Measurements from ENCODE around the gene CORO7.

Gene CORO7

GRCh38 chr16:4321286-4322120 is 94.9 kb downstream of the CORO7 start:
- no peak for TF ChIP-seq CTCF (IDR thresholded peaks at IDR 0.05; ENCODE audit: low read depth, low read length)
- DNase-seq (ENCODE audit: extremely low read depth, low read depth) = no peak

GRCh38 chr16:4320571-4321137 is 95.7 kb downstream of the CORO7 start:
- DNase-seq (ENCODE audit: extremely low read depth, low read depth) = no peak
- no peak for TF ChIP-seq CTCF (IDR thresholded peaks at IDR 0.05; ENCODE audit: low read depth, low read length)

GRCh38 chr16:4319454-4320421 is 96.7 kb downstream of the CORO7 start:
- no peak for DNase-seq (ENCODE audit: extremely low read depth, low read depth)
- TF ChIP-seq CTCF (IDR thresholded peaks at IDR 0.05; ENCODE audit: low read depth, low read length) = no peak

GRCh38 chr16:4318967-4319366 is 97.4 kb downstream of the CORO7 start:
- no peak for TF ChIP-seq CTCF (IDR thresholded peaks at IDR 0.05; ENCODE audit: low read depth, low read length)

GRCh38 chr16:4318451-4318910 is 97.9 kb downstream of the CORO7 start:
- no peak for DNase-seq (ENCODE audit: extremely low read depth, low read depth)

More at GRCh38 chr16:4318967-4319366, 97.4 kb downstream of the CORO7 start:
- no peak for DNase-seq (ENCODE audit: extremely low read depth, low read depth)

More at GRCh38 chr16:4318451-4318910, 97.9 kb downstream of the CORO7 start:
- TF ChIP-seq CTCF (IDR thresholded peaks at IDR 0.05; ENCODE audit: low read depth, low read length) = no peak
